Stimulated activated naive CD8-positive, alpha-beta T cell treated with anti-CD3 and anti-CD28 coated beads, Interleukin-15, Interleukin-2, amounts not matched to agents 100 U/mL and 50 U/mL, for 24 hours (primary cell): ENCODE results near the gene ADPRH.
"Not testable (repeated sequence)": the region's sequence is repeated elsewhere in the genome, so short reads cannot be mapped to it uniquely, and the experiment has no call there.

Experiments used
- ATAC-seq: fragments of 150-1000 bp; cut with Tn5 transposase; one replicate; pipeline ENCODE4 v1.10.0; 2021
- DNase-seq: peaks from one replicate; pipeline ENCODE4 v3.0.0; 2021

ADPRH gene

DNA sequence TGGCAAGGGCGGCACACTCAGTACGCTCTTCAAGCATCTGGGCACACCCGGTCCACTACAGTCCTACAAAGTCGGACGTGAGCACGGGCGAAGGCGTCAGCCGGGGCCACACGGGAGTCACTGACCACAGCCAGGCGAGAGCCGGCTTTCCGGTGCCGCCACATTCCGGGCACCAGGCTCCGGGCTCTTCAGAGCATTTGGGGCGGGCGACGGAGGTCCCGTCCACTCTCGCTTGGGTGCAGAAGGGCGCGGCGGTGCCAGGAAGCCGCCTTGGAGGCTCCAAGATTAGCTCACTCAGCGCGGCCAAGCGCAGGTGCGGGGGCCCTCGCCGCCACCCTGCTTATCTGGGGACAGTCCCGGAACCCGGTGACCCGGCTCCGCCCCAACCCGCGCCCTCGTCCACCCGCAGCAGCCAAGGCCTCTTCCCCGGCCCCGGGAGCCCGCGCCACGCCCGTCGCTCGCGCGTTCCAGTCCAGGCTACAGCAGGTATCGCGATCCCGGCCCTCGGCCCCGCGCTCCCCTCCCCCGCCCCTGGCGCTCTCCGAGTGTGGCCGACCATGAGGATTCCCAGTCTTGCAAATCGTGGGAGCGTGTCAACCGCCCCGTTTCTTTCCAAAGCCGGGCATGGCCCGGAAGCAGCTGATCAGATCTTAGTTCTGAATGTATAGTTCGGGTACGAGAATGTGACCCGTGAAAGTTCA is at the start of gene ADPRH:
Gene ADPRH, plus strand, starts transcription at position 127 of the 701 bp plus-strand sequence. CDS start 2,678 bp downstream, outside the sequence.
- ATAC-seq (peak; percentile 78), DNase-seq (peak; percentile 76)

DNA sequence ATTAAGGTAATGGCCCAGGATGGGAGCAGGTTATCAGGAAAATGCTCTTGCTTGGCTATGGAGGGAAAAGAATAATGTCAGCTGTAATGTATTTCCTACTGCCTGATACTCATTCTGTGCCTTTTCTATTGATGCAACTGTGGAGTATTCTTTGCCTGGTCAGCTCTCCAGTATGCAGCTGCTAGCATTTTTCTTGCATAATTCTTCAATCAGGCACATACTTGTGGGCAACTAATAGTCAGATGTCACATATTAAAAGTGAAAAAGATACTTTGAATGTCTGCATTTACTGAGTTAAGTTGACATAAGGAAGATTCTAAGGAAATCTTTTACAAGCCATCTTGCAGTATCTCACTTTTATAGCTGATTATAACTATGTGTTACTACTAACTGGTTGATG is 49.4 kb upstream of the ADPRH start:
- ATAC-seq (no peak), DNase-seq (no peak)

DNA sequence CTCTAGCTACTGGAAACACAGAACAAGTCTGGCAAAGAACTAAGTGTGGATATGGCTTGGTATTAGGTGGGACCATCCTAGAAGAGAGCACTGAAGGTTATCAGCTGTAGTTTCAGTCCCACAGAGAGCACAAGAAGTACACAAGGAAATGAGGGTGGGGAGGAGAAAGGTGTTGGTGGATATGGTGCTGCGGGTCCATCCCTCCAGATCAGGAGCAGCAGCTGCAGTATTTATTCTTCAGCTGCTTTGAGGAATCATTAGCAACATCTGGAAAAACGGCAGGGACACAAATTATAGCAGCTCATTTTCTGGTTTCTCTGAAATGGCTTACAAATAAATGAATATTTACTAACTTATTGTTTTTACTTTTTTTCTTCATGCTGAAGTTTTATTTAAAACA is 48.8 kb upstream of the ADPRH start:
- no peak for DNase-seq
- ATAC-seq, result no peak

DNA sequence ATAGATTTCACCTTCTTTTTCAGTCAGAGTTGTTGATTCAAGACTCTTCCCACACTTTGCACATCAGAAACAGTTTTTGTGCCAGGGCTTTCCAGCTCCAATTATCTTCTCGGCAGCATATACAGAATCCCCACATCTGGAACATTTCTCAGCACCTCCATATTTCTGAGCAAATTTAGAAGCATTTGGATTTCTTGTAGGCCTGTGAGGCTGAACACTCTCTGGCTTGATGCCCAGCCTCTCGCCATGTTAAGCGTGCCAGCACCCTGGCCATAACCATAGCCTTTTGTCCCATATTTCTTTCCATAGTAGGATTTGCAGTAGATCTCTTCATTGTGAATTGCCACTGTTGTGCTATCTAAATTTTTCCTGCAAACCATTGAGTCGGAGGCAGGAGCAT is 48.1 kb upstream of the ADPRH start:
- ATAC-seq, result no peak
- DNase-seq, result no peak

DNA sequence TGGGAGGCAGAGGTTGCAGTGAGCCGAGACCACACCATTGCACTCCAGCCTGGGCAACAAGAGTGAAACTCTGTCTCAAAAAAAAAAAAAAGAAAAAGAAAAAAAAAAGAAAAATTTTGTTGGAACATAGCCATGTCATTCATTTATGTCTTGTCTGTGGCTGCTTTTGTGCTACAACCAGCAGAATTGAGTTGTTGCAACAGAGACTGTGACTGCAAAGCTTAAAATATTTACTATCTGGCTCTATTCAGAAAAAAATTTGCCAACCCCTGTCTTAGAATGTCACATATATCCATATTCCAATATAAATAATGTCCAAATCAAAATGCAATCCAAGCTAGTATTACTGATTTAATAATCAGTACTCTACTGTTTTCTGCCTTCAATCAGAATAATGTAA is 45.0 kb upstream of the ADPRH start:
- no peak for ATAC-seq
- DNase-seq, result no peak

DNA sequence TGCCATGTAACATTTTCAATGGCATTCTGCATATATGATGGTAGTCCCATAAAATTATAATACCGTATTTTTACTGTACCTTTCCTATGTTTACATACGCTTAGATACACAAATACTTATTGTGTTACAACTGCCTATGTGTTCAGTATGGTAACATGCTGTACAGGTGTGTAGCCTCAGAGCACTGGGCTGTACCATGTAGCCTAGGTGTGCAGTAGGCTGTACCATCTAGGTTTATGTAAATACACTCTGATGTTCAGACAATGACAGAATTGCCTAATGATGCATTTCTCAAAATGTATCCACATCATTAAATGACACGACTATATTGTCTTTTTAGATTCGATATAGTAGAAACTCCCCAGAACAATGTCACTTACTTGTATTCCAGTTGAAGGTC is 42.5 kb upstream of the ADPRH start:
- DNase-seq, result no peak
- ATAC-seq, result no peak

DNA sequence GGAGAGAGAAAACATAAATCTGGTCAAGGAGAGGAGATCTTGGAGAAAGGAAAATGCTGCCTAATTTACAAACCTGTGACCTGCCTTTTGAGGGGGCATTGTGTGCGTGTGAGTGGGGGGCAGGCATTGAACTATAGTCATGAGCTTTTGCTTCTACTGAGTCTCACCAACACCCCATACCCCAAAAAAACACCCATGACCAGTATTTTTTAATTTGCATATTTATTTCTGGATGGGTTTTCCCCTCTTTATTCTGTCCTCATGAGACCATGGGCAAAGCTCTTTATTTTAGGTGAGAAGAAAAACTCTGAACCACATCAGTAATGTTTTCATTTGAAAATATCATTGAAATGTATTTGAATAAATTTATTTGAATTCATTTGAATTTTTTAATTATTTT is 40.5 kb upstream of the ADPRH start:
- ATAC-seq (no peak), DNase-seq (no peak)

DNA sequence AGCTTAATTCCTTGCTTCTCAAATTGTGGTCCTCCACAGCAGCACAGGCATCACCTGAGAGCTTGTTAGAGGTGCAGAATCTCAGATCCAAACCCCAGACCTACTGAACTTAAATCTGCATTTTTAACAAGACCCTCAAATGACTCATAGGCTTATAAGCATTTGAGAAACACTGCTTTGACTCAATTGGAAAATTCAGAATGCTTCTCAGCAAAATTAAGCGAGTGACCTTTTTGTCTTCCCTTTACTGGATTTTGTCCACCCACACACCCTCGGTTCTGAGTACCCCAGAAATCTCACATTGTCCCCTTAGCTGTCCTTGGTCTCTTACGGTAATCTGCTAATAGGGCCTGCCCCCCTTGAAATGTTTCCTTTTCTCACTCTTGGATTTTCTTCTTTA is 37.7 kb upstream of the ADPRH start:
- DNase-seq, result peak; percentile 26
- peak; percentile 70 for ATAC-seq

DNA sequence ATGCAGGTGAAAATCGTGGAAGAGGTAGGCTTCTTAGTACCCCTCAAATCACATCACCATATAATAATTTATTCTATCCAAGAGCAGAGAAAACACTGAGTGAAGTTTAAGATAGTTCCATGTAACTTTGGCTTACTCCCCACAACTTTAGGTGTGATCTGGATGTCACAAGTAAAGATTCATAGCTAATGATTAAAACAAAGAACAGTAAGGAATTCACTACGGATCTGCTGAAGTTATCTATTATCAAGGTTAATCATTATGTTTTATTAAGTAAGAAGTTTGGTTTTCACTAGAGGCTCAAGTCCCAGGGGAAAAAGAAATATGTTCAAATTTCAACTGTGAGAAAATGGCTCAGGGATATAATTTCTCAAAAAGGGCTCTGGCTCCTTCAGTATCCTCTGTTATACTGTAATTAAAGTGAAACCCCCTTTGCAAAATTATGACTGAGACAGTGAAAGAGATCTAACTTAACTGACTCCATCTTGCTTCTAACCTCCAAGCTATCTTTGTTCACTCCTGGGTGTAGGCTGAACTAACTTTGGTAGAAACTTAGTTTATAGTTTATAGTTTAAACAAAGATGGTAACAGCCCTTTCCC is 37.0 kb upstream of the ADPRH start:
- ATAC-seq, result no peak
- DNase-seq, result no peak

DNA sequence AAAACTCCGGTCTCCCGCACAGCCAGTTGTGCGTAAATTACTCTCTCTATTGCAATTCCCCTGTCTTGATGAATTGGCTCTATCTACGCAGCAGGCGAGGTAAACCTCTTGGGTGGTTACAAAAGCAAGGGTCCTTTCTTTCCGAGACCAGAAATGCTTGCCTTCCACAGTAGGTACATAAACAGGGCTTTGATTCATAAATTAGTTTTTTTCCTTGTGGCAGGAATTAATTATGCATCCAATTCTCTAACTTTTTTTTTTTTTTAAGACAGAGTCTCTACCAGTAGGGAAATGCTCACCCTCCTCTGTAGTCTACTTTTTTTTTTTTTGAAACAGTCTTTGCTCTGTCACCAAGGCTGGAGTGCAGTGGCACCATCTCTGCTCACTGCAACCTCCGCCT is 36.1 kb upstream of the ADPRH start:
- DNase-seq (no peak), ATAC-seq (no peak)

DNA sequence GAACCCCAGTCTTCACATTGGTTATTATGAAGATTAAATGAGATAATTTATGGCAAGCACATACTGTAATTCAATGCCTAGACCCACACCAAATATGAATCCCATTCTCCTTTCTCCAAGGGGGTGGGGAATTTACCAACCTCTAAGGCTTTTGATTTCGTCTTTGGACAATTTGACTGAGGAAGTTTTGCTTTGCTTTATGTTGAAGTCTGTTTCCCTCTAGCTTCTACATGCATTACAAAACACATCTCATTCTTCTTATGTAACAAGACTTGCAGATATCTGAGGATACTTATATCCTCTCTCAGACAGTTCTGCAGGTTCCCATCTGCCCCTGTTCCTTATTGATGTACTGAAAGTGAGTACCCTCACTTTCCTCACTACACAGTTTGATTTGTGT is 32.1 kb upstream of the ADPRH start:
- ATAC-seq (no peak), DNase-seq (no peak)

DNA sequence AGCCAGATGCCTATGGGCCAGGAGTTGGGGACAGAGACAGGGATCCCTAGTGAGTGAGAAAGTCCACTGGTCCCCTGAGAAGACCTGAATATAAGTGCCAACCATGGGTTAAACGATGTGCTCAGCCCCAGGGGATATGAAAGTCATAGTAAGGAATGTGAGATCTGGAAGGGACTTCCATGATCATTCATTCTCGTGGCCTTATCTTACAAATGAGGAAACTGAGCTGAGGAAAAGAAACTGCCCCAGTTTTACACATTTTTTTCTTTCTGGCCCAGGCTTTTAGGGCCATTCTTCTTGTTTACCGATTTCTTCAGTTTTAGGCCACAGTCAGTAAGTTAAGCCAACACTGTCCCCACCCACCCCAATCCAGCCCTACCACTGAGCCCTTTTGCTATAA is 31.0 kb upstream of the ADPRH start:
- DNase-seq, result no peak
- ATAC-seq, result no peak

DNA sequence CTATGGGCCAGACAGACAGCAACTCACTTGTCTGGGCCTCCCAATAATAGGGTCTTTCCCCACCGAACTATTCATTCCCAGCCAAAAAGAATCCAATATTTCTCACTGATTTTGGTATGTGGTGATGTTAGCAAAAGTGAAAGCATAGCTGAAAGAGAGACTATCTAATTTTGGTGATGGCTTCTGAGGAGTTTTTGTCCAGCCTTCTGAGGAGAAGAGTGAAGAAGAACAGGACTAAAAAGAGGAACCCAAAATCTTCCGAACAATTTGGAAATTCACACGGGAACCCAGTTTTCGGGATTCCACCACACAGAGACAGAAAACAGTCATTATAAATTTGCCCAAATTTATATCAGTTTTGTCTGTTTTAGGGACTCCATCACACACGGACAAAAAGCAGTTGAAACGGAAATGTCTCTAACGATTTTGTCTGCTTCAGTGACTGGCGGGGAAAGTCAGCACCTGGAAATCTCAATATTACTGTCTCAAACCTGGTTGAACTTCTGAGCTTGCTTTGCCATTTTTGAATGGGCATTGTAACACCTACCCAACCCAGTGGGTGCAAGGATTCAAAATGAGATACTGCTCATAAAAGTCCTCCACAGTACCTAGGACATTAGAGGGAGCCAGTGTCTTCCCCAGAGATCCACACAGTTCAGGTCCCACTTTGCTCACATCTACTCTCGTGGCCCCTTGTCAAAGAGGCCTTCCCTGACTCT is 28.9 kb upstream of the ADPRH start:
- peak; percentile 30 for ATAC-seq

DNA sequence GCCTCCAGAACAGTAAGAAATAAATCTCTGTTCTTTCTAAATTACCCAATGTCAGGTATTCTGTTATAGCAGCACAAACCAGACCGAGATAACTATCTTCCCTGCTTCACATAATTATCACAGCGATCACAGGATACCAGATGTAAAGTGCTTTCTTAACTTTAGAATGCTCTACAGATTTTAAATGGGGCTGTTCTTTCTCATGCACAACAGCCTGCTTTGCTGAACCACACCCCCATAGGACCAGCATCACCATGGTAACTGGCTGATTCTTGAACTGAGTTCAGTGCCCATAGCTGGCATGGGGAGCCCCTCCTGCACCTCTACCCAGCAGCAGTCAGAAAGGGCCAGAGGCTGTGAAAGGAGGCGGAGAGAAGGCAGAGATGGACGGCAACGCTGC is 27.7 kb upstream of the ADPRH start:
- DNase-seq, result no peak
- ATAC-seq, result no peak

More for the DNA sequence above, 28.9 kb upstream of the ADPRH start:
- DNase-seq, result no peak

DNA sequence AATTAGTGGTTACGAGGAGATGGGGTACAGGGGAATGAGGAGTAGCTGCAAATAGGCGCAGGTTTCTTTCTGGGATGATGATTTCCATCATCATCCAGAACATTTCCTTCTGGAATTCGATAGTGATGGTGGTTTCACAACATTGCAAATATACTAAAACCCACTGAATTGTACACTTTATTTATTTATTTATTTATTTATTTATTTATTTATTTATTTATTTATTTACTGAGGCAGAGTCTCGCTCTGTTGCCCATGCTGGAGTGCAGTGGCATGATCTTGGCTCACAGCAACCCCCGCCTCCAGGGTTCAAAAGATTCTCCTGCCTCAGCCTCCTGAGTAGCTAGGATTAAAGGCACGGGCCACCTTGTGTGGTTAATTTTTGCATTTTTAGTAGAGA is 26.4 kb upstream of the ADPRH start:
- not testable (repeated sequence) for DNase-seq, ATAC-seq

DNA sequence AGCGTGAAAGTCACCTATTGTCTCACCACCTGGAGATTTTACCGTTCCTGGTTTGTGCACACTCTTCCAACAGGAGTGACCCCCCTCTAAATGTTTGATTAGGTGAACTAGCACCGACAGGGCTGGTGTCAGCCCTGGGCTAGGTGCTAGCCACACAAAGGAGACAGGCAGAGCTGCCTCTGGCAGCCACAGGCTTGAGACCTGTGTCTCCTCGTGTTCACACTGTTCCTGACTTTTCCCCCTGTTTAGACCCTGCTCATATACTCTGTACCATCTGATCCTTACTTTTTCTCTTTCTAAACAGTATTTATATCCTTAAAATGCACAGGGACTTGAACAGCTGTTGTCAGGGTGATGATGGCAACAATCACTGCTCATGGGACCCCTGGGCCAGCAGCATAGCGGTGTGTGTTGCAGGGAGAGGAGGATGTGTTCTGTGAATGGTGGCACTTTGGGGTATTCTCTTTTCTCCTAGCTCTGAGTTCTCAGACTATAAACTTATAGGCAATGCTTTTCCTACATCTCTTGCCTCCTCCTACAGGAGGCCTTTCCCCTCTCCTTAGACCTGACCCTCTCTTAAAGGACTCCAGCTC is 25.4 kb upstream of the ADPRH start:
- DNase-seq (no peak), ATAC-seq (no peak)

DNA sequence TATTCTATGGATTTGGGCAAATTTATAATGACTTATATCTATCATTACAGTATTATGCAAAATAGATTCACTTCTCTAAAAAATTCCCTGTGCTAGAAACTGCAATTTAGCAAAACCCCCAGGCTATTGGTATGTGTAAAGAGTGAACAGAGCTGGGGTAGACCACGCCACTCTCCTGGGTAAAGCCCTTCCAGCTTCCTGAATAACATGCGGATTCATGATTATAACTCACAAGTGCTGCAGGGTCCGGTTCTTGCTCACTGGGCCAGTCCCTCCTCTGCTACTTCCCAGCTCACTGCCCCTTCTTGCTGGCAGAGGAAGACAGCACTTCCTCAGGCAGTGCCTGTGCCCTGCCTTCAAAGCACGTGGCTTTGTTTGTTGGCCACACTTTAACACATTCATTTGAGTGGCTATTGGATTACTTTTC is 24.0 kb upstream of the ADPRH start:
- ATAC-seq (peak; percentile 4), DNase-seq (no peak)

DNA sequence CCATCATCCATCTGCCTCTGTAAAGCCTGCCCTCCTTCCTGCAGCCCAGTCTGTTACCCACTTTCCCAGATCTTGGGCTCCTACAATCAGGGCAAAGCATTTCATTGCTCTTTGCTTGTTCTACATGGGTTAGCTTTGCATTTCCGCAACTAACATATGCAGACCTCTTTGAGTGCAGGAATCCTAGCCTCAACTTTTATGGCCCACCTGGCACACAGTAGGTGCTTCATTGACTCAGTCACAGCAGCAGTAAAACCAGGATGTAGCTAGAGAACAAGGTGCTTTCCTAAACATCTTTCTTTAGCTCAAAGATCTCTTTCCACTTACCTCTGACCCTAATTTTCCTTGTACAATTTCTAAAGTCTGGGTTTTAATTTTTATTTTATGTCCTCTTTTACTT is 23.4 kb upstream of the ADPRH start:
- DNase-seq, result no peak

DNA sequence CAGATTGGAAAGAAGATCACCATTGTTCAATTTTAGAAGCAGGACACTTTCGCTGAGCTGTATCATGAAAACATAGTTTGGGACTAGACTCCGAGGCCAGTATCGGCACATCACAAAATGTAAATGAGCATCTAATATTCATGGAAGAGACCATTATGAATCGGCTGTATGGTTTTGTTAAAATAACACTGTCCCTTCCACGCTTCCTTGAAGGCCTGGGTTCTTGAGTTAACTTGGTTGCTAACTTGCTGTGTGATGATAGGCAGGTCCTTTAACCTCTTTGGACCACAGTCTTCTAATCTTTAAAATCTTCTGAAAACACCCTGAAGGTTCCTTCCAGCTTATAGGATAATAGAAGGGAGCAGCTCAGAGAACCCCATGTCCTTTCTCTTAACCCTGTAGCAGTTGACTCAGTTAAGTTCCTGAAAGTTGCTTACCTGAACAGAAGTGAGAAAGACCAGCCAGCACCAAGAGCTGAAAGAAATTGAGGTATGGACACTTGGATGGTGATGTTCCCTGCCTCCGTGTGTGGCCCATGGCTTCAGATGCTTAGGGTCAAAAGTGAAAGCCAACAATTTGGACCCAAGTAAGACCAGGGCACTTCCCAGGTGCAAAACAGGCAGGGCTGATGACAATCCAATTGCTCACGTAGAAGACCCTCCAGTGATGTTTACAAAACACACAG is 22.0 kb upstream of the ADPRH start:
- no peak for DNase-seq
- ATAC-seq, result no peak

More for the DNA sequence above, 23.4 kb upstream of the ADPRH start:
- no peak for ATAC-seq

DNA sequence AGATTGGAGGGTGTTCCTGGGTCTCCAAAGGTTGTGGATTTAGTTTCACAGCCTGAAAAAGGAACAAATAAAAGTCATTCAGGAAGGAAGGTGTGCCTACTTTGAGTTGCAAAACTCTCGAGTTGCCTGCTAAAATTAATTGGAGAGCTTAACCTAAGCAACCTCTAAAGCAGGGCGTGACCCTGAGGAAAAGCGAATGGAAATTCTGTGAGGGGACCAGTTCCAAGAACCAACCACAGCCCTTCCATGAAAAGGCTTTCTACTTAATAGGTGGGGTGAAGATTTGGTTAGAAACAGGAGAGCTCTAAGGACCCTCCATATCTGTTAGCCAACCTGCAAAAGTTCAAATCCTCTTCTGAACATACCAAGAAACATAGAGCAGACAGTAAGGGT is 21.4 kb upstream of the ADPRH start:
- peak; percentile 43 for DNase-seq
- ATAC-seq, result no peak

DNA sequence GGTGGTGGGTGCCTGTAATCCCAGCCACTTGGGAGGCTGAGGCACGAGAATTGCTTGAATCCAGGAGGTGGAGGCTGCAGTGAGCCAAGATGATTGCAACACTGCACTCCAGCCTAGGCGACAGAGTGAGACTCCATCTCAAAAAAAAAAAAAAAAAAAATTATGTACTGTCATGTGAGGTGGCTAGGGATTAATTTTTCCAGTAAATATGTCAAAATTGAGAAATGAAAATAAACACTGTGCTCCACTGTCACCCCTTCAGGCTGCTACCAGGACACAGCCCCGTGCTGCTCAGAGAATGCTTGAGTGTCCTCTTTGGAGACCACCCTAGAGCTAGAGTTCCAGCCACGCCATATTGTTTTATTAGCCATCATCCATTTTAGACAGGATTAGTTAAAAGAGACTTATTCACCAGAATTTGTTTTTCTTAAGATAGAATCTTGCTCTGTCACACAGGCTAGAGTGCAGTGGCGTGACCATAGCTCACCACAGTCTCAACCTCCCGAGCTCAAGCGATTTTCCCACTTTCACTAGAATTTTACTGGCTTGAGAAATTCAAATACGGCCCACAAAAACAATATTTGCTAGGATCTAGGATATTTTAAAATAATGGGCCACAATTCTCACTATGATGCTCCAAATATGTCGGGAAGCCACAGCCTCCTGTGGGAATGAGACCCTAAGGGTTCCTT is 20.5 kb upstream of the ADPRH start:
- ATAC-seq, result no peak
- no peak for DNase-seq

DNA sequence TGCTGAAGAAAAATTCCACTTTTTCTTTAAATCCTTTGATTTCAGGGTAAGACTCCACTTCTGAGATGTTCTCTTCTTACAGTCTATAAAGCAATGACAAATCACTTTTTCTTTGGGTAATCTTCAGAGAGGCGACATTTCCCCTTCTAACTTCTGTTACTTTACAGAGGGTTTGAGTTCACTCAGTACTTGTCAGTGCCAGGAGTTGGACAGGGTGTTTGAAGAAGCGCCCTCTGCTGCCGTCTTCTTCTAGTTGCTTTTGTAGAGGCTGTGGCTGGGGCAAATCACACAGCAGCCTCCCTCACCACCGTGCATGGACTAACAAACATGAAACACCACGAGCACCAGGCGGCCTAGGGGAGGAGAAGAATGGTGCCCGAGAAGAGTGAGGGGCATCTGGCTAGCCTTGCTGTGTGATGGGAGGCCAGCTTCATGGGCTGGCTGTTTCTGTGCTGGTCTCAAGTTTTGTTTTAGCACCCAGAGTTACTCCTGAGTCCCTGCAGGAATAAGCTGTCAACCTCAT is 19.8 kb upstream of the ADPRH start, which contains the start of gene CD80:
Gene CD80, minus strand, starts transcription at position 174 of the 523 bp plus-strand sequence. CDS start 1,886 bp downstream, outside the sequence.
- peak; percentile 71 for DNase-seq

More for the DNA sequence above, 19.8 kb upstream of the ADPRH start, which contains the start of gene CD80:
- peak; percentile 73 for ATAC-seq
